Lower leg skin (tissue), 3 donors: Measurements from ENCODE around the gene ARHGAP40.

Source experiments
- CTCF ChIP-seq, 3 donors: fragments of 450-650 bp; IDR thresholded peaks; one replicate each; pipeline ENCODE4 v1.5.1; 2016; ENCODE audit warnings: antibody characterized with exemption in 3 of 3, mild to moderate bottlenecking in 3 of 3, moderate library complexity in 2 of 3
- POLR2A ChIP-seq, 2 donors: fragments of 450-650 bp; IDR thresholded peaks; one replicate each; pipeline ENCODE4 v1.6.1; 2016 to 2017; ENCODE audit warnings: antibody characterized with exemption in 2 of 2, mild to moderate bottlenecking in 1 of 2, moderate library complexity in 1 of 2

GRCh38 chr20:38651562-38651961 is 50.0 kb downstream of the ARHGAP40 start:
- TF ChIP-seq POLR2A (IDR thresholded peaks at IDR 0.05) (no peak), CTCF (IDR thresholded peaks at IDR 0.05) (peak in 1 of 3 donors; percentile 36)
